ENCODE results near the gene MARCHF9. TPM values are rescaled to one million over a fixed set of nuclear protein-coding genes. Genes with fewer than 3 reads are reported as not detected.

The MARCHF9 gene
- total RNA-seq, 4 donors from 2014 or later = 3.4 to 11.1 (median 7.9) TPM

GRCh38 chr12:57723630-57723962, 31.3 kb upstream of the MARCHF9 start:
- Histone ChIP-seq H3K9me3 (no peaks in the 10 kb centered on the region), H3K27me3 (peaks cover 39% of the 10 kb centered on the region), H3K4me3 (no peak overlapping the region), H3K27ac (no peak overlapping the region), H3K36me3 (peaks cover 0 to 36% of the 10 kb centered on the region in 2 donors), H3K4me1 (peaks cover 0 to 28% (median 4%) of the 10 kb centered on the region in 3 donors)
- WGBS, 2 donors (ENCODE audit: low coverage in 1 of 2) = 42 to 55% methylated on average over 1 to 2 of the region's 2 CpGs
- TF ChIP-seq EP300 (IDR thresholded peaks at IDR 0.05) (no peak), POLR2A (IDR thresholded peaks at IDR 0.05) (no peak), CTCF (IDR thresholded peaks at IDR 0.05) (no peak), POLR2AphosphoS5 (IDR thresholded peaks at IDR 0.05) (no peak)
- no peak for ATAC-seq

- no CpG with 5 or more reads among the region's 12 CpGs for WGBS, 2 donors (ENCODE audit: low coverage in 1 of 2)
- Histone ChIP-seq H3K36me3 (peaks cover 0 to 29% of the 10 kb centered on the region in 2 donors), H3K4me3 (no peak overlapping the region), H3K9me3 (no peaks in the 10 kb centered on the region), H3K4me1 (peaks cover 0 to 28% (median 4%) of the 10 kb centered on the region in 3 donors), H3K27me3 (peaks cover 42% of the 10 kb centered on the region), H3K27ac (no peak overlapping the region)
- TF ChIP-seq POLR2A (IDR thresholded peaks at IDR 0.05) (no peak), CTCF (IDR thresholded peaks at IDR 0.05) (no peak), POLR2AphosphoS5 (IDR thresholded peaks at IDR 0.05) (no peak), EP300 (IDR thresholded peaks at IDR 0.05) (no peak)
- no peak for ATAC-seq
Measured at GRCh38 chr12:57724003-57724935, 30.6 kb upstream of the MARCHF9 start.

- Histone ChIP-seq H3K27me3 (peaks cover 50% of the 10 kb centered on the region), H3K27ac (no peak overlapping the region), H3K4me1 (peaks cover 0 to 28% (median 4%) of the 10 kb centered on the region in 3 donors), H3K36me3 (peaks cover 0 to 21% of the 10 kb centered on the region in 2 donors), H3K4me3 (no peak overlapping the region), H3K9me3 (no peaks in the 10 kb centered on the region)
- ATAC-seq = no peak
- whole genome bisulfite sequencing, 2 donors (ENCODE audit: low coverage in 1 of 2) = 41 to 47% methylated on average over 2 to 4 of the region's 11 CpGs
- TF ChIP-seq CTCF (IDR thresholded peaks at IDR 0.05) (no peak), POLR2AphosphoS5 (IDR thresholded peaks at IDR 0.05) (no peak), EP300 (IDR thresholded peaks at IDR 0.05) (no peak), POLR2A (IDR thresholded peaks at IDR 0.05) (no peak)
Measured at GRCh38 chr12:57724936-57725740, 29.8 kb upstream of the MARCHF9 start.

- peak overlapping the region in 1 of 4 donors; percentile 74 for H3K27ac ChIP-seq
- H3K4me3 ChIP-seq = peak overlapping the region in 1 of 2 donors; percentile 74
- no CpG with 5 or more reads among the region's 10 CpGs for WGBS, 2 donors (ENCODE audit: low coverage in 1 of 2)
- peaks cover 57% of the 10 kb centered on the region for H3K27me3 ChIP-seq
- H3K9me3 ChIP-seq = no peaks in the 10 kb centered on the region
- no peak for TF ChIP-seq POLR2A (IDR thresholded peaks at IDR 0.05)
- no peak for TF ChIP-seq EP300 (IDR thresholded peaks at IDR 0.05)
- no peak for TF ChIP-seq POLR2AphosphoS5 (IDR thresholded peaks at IDR 0.05)
- TF ChIP-seq CTCF (IDR thresholded peaks at IDR 0.05) = no peak
- peaks cover 0 to 28% (median 4%) of the 10 kb centered on the region in 3 donors for H3K4me1 ChIP-seq
- H3K36me3 ChIP-seq = peaks cover 0 to 14% of the 10 kb centered on the region in 2 donors
- no peak for ATAC-seq
Measured at GRCh38 chr12:57725851-57726150, 29.1 kb upstream of the MARCHF9 start.
